ENCODE data around the gene TBP.

GRCh38 chr6:170532867-170533488 is 21.2 kb upstream of the TBP start:
- TF ChIP-seq, protein P1, sequence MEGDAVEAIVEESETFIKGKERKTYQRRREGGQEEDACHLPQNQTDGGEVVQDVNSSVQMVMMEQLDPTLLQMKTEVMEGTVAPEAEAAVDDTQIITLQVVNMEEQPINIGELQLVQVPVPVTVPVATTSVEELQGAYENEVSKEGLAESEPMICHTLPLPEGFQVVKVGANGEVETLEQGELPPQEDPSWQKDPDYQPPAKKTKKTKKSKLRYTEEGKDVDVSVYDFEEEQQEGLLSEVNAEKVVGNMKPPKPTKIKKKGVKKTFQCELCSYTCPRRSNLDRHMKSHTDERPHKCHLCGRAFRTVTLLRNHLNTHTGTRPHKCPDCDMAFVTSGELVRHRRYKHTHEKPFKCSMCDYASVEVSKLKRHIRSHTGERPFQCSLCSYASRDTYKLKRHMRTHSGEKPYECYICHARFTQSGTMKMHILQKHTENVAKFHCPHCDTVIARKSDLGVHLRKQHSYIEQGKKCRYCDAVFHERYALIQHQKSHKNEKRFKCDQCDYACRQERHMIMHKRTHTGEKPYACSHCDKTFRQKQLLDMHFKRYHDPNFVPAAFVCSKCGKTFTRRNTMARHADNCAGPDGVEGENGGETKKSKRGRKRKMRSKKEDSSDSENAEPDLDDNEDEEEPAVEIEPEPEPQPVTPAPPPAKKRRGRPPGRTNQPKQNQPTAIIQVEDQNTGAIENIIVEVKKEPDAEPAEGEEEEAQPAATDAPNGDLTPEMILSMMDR (IDR thresholded peaks at IDR 0.05) = no peak
- no peak for TF ChIP-seq ZFX (IDR thresholded peaks at IDR 0.05; ENCODE audit: borderline replicate concordance)

Measured in 22Rv1 (cell line).